ENCODE measurements around the gene LSG1.

GRCh38 chr3:194667363-194667762 is 4.6 kb downstream of the LSG1 start:
- TF ChIP-seq EZH2phosphoT487 (IDR thresholded peaks at IDR 0.05; ENCODE audit: insufficient read depth, low read depth) (no peak), EZH2 (IDR thresholded peaks at IDR 0.05; ENCODE audit: insufficient read depth, poor library complexity, severe bottlenecking) (no peak)

All from GM23248 (cell line).